GM18861 (cell line): Measurements from ENCODE around the gene ZFHX3.

Experiments used
- ATAC-seq: cut with Tn5 transposase; IDR thresholded peaks from one replicate; pipeline ENCODE4 v1.9.1; 2021; ENCODE audit not compliant: unreplicated experiment

ZFHX3 gene

DNA sequence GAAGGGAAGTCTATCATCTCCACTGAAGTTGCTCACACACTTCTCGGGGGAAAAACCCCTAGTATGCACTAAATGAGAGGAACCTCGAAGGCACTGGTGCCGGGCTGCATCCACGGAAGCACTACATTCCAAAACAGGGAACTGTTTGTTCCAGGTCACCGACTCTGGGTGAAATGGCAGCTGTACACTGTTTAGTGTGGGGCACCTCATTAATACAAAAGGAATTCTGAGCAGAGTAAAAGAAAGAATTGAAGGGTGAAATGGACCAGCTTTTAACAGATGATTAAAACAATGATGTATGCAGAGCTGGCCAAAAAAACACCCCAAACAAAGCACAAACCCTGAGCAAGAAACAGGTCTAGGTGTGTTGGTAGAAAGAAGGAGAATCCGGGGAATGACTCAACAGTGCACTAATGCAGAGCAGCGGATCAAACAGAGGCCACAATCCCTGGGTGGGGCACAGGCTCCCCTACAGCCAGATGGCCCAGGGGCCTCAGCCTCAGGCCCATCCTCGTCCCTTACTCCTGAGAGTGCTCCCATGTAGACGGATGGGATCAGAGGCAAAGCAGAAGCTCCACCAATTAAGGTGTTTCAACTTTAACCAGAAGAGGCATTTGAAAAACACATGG lies 161.5 kb downstream of the ZFHX3 start:
- ATAC-seq = no peak

DNA sequence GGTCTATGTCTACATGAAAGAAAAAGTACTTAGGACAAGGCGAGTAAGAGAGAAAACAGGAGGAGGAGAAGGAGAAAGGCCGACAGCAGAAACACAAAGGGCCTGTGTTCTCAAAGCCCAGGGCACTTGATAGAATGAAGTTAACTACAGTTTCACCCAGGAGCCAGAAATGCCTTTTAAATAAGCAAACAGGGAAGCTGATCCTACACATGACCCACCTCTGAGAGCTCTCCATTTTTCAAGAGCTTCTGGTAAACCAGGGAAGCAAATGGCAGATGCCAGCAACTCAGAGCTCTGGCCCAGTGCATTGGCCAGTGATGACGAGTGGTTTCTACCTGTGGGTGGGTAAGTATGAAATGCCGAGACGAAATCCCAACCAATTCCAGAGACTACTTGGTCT lies 163.4 kb downstream of the ZFHX3 start:
- ATAC-seq = no peak

DNA sequence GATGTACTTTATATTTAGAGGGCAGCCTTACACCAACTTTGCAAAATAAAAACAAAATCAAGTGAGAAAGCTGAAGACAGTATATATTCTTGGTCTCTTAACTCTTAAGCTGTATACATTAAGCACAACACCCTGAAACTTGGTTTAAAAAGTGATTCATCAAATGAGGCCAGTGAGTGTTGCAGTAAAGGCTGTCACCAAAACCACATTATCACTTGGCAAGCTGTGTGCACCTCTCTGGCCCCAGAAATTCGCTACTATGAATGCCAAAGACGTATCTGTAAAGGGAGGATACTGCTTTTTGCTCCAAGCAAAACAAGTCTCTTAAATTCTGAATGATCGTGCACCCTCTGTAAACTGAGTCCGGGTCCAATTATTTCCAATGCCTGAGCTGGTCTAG lies 163.9 kb downstream of the ZFHX3 start:
- ATAC-seq = no peak

DNA sequence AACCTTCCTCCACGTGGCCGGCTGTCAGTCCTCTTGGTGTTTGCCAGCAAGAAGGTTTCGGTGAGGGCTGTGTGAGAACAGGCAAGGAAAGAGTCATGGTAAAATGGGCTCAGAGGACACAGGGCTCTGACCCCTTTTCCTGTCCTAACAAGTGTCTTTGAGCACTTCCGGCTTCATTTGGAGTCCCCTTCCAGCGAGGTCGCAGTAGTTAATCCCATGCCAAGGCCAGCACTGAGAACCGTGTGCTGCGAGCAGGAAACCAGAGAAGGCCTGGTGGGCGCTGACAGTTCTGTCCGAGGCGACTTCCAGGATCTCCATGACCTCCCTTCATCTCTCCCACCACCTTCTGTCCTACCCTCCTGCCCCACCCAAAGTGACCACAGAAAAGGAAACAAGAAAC lies 168.1 kb downstream of the ZFHX3 start:
- no peak for ATAC-seq

DNA sequence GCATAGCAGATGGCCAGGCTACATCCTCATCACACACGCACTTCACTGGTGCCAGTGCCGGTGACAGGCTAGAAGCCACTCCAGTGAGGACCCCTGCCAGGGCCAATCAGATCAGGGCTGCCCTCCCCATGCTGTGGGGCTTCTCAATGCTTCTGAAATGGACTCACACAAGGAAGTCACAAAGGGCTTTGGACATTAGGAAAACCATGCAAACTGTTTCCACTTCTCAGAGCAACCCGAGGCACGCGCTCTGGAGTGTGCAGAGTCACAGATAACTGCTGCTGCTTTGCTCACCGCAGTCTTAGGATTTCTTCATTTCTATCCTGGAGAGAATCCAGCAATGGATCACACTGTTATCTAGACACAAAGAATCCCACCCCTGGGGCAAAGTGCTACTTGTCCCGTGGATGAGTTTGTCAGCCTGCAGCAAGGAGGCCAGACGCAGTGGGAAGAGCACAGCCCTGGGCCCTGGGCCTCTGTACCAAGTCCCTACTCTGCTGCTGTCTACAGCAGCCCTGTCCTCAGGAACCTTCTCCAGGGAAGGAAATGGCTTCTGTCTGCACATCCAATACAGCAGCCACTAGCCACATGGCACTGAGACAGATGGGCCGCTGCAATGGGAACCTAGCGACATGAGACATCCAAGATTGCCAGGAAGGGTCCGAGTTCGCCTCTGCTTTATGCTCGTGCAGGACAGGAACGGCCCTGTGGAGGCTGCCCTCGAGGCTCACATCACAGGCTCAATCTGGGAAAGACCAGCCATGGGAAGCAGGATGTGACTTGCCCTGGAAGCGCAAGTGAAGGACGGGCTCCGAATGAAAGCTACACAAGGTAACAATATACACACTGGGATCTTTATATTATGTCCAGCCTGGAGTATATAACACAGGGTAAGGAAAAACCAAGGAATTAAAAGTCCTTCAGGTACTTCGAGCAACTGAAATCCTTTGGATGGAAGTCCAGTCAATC lies 169.3 kb downstream of the ZFHX3 start:
- no peak for ATAC-seq

DNA sequence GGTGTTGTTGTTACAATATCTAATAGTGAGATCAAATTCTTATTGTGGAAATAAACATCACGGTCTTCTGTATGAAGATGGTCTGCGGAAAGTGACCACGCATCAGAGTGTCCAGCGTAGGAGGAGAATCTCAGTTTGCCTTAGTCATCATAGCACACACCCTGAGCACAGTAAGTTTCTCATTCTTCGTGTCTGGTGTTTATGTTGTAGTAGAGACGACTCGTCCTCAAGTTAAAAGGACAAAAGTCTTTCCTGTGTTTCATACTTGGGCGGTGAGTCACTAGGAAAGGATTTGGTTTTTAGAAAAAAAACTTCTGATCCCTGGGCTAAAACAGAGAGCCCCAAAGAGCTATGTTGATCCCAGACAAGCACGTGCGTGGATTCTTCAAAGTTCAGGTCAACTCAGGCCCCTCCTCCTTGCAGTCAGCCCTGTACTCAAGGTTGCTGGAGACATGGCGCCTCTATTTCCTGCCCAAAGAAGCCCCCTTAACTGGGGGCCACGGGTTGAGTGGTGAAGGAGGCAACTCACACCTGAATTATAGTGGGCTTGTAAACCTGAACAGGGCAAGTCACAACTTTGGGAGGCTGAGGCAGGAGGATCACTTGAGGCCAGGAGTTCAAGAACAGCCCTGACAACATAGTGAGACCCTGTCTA lies 170.4 kb downstream of the ZFHX3 start:
- no peak for ATAC-seq

DNA sequence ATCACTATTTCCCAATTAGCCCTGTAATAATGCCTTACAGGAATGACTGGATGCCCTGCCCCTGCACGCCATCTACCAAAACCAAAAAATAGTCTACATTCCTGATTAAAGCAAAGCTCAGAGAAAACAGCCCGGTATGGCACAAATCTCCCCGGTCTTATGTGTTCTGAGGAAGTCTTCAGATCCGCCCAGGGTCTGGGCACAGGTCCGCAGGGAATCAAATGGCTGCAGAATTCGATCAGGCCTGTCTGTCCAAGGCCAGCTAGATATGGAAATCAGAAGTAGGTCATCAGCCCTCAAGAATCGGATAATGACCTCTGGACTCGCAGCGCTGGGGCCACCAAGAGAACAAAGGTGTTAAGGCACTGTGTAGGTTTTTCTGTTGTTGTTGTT lies 171.0 kb downstream of the ZFHX3 start:
- ATAC-seq = no peak

DNA sequence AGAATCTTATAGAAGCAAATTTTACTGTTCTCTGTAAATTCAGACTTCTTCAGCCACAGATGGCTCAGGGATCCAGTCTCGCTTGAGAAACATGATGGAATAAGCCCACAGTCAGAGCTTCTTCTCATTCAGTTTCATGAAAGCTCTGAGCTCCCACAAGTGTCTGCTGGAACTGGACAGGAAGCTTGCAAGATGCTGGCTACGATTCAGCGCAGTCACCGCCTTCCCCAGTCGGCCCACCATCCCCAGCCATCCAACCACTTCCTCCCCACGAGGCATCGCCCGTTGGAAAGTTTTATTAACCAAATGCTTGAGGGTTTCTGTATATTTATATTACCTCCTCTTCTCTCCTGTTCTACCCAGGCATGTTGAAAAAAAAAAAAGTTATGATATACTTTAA lies 171.7 kb downstream of the ZFHX3 start:
- ATAC-seq = no peak

DNA sequence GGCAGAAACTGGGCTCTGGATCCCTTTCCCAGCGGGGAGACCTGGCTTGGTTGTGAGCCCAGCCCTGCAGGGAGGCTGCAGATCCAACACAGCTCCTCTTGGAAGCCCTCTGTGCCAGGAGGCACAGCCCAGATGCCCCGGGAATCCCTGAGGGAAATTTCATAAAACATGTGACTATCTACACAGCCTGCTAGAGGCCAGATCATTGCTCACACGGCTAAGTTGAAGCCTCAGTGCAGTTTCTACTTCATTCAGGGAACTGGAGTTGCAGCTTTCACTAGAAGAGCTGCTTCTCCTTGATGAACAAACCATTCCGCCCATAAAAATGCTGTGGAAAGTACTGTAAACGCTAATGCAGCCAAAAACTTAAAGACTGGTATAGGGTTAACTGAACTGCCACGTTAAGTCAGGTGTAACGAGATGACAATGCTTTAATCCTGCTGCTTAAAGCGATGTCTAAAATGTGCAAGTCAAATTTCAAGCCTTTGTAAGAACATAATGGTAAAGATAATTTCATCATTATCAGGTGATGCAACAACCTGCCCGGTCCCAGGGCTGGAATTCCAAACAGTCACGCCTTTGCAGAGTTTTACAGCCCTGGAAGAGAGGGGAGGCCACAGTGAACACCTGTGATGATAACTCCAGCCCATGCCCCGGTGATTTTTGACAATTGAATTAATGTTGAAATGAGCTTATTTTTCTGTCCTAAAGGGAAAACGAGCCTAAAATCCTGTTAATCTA lies 172.5 kb downstream of the ZFHX3 start:
- no peak for ATAC-seq

DNA sequence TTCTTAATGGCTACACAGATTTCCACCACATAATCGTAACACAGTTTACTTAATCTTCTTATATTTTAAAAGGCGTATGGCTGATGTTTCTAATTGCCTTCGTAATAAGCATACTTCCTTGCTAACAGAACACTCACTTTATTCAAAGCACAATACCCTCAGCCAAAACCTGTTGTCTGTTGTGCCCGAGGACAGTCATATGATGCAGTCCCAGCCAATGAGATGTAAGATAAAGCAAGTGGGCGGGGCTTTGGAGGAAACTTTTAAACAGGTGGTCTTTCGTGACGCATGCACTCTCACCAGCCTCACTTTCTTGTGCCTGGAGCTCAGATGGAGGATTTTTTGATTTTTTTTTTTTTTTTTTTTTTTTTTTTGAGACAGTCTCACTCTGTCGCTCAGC lies 174.1 kb downstream of the ZFHX3 start:
- no peak for ATAC-seq

DNA sequence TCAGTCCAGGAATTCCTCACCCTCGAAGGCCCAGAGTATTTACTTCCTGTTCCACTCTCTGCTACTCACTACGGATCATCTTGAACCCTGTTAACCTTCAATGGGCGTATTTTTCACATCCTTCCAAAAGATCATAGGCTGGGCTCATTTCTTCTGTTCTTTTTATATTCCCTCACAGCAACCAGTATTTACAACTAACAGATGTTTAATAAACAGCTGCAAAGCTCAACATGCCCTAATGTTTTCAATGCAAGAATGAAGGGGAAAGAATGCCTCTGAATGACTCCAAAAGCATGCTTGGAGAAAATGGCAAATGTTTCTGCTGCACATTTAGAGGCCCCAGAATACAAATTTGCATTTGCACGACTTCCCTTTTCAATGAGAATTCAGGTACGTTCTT lies 174.9 kb downstream of the ZFHX3 start:
- no peak for ATAC-seq

DNA sequence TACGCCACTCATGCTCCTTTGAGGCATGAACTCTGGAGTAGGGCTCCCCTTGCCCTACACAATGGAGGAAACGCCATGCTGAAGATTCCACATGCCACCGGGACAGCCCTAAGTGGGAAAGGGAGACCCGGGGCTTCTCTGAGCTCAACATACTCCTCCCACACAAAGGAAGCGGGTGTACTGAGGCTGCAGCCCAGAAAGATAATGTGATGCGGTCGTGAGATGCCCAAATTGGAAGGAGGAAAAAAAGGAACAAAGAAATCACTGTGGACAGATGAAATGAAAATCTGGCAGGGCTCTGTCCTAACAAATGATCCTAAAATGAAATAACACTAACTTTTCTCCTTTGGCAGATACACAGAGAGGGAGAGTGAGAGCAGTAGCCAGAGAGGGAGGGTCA lies 182.1 kb downstream of the ZFHX3 start:
- ATAC-seq = no peak

DNA sequence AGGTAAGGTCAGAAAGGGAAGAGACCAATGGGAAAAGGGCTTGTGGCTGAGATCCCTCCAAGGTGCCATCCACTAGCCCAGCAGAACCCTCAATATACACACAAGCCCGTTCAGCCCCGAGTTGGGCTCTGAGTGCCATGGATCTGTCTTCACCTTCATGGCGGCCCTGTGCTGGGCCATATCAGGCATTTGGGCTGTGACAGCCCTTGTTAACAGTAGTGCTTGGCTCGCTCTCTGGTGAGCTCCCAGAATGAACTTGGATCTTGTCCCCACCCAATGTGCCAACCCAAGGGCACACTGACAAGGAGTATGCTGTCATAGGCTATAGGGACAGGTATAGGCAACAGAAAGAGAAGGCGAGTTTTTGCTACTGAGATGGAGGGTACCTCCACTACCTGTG lies 182.7 kb downstream of the ZFHX3 start:
- no peak for ATAC-seq

DNA sequence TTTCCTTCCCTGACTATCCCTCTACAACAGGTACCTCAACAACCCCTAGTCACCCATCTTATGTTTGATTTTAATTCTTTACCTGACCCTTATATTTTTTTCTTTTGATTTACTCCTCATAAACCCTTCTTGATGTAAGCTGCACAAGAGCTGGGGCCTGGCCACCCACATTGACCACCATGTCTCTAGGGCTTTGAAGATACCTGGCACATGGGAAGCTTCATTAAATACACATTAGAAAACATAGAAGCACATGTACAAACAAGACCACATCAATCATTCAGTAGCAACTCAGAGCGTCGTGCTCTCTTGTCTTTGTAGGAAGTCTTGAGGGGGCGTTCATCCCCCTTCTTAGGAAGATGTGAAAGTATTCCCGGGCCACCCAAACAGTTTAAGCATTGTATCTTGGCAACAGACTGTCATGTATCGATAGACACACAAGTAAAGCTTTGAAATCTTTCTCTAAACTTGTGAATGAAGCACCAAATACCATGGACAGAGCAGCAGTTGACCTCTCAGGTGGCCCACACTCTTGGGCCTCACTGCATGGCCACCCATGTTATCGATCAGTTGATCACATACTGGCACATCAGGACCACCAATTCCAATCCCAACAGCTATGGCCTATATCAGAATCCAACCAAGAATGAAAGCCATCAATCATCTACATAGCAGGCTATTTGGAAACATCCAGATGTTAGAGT lies 183.6 kb downstream of the ZFHX3 start:
- ATAC-seq = no peak

DNA sequence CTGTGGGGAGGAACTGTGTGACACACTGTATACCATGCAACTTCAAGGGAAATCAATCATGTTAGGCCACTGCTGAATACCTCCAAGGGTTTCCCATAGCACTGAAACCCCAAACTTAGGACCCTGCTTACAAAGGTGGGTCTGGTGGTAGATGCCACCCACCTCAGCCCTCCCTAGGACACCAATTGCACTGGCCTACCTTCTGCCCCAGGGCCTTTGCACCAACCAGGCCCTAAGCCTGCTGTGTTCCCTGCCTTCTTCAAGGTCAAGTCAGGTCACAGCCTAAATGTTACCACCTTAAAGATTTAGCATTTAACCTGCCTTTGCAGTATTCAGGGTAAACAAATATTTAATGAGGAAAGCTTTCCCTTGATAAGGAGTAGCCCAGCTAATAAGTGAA lies 185.8 kb downstream of the ZFHX3 start:
- ATAC-seq = no peak

DNA sequence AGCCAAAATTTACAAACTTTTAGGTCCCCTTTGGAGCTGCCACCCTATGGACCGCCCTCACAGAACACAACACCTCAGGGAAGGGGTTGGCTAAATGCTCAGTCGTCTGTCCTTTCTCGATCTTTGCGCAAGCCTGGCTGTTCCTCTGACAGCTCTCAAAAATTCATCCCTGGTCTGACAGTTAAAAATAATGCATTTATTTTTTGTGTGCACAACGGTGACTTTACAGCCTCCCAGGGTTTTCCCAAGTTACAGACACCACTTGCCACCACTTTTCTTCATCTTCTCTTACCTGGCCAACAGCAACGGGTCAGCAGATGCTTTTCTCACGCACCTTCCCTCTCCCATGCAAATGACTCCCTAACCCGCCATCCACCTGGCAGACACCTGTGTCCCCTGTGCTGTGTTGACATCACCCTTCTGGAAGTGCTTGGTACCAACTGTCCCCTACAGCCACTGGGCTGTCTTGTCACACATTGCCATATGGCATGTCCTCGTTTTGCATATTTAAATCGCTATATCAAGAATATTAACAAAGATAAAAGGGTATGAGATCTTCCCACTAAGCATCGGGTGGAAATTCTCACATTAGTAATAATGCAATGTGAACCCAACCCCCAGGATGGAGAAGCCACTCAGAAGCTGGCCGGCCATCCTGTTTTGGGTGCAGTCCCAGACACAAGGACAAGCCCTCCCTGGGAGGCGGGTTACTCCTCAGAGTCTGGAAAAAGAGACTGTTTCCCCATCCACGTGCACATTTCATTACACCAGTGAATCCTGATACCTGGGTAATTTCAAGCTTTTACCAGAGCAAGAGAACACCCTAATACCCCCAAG lies 187.0 kb downstream of the ZFHX3 start:
- no peak for ATAC-seq

DNA sequence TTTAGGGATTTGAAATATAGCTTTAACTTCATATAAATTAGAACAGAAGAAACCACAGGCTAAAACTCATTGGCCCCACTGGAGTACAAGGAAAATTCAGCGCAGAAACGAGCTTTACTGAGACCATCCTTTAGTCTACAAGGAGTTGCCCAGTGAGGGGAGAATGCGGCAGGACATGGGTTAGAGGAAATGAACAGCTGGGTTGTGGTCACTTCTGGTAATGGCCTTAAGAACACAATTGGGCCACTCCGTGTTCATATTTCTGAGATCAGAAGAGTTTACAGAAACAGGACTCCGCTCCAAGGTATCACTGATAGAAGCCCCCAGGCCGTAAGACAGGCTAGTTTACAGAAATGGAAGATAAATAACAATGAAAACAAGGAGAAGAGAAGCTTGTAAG lies 188.3 kb downstream of the ZFHX3 start:
- ATAC-seq = no peak

DNA sequence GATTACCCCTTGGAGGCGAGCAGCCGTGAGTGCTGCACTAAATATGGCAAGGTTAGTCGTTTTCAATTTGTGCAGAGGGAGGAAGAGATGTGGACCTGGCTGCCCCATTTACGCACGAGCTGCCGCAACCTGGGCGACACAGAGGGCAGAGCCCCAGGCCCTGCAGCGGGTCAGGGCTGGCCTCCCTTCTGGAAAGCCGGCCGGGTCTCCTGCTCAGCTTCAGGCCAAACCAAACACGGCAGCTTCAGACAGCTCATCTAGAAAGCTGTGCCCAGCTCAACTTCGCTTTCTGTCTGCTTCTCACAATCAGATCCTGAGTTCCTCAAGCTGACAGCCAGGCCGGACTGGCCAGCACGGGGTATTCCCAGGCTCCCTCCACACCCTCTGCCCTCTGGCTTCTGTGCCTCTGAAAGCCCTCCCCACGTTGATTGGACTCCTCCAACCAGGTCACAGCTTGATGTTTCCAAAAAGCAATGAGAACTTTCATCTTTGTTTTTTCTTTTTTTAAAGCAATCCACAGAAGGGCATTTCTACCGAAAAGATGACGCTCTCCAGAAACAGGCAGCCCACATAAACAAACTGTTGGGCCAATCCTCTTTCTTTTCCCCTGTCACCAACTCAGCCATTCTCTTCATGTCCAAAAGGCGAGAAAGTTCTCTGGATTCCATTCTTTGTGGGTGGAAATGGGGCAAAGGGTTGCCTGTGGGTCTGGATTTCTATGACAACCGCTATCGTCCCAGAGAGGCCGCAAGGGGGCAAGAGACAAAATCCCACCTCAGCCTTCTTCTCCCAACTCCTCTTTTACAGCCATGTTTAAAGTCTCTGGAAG lies 189.0 kb downstream of the ZFHX3 start:
- no peak for ATAC-seq
